Adrenal gland (tissue), 5 donors: ENCODE data around the gene CKAP5.

Experiments
- POLR2A ChIP-seq, 2 donors: fragments of 450-650 bp; IDR thresholded peaks; one replicate each; pipeline ENCODE4 v1.6.1; 2017; ENCODE audit warnings: antibody characterized with exemption in 2 of 2, mild to moderate bottlenecking in 2 of 2, moderate library complexity in 1 of 2
- TF ChIP-seq, protein P1 (sequence below), 6 experiments: fragments of 450-650 bp in 4 of 6; fragments of 200-600 bp in 2 of 6; sonication (generic) in 1 of 6; IDR thresholded peaks; 1 replicate in 5 of 6; 2 replicates in 1 of 6; pipeline versions ENCODE4 v1.5.1 to v1.8.0; 2016 to 2021; ENCODE audit warnings: antibody characterized with exemption in 6 of 6, mild to moderate bottlenecking in 2 of 6, moderate library complexity in 1 of 6
- donor health status: DM: no; HTN: no; CAD: no.

DNA sequence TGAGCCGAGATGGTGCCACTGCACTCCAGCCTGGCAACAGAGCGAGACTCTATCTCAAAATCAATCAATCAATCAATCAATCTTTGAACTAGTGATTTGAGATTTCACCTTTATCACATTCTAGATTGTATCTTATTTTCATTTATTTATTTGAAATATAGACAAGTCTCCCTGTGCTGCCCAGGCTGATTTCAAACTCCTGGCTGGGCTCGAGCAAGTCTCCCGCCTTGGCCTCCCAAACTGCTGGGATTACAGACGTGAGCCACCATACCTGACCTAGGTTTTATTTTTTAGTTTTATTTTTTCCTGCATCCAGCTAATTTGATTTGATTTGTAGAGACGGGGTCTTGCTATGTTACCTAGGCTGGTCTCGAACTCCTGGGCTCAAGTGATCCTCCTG lies 109.9 kb downstream of the CKAP5 start:
- TF ChIP-seq, protein P1, sequence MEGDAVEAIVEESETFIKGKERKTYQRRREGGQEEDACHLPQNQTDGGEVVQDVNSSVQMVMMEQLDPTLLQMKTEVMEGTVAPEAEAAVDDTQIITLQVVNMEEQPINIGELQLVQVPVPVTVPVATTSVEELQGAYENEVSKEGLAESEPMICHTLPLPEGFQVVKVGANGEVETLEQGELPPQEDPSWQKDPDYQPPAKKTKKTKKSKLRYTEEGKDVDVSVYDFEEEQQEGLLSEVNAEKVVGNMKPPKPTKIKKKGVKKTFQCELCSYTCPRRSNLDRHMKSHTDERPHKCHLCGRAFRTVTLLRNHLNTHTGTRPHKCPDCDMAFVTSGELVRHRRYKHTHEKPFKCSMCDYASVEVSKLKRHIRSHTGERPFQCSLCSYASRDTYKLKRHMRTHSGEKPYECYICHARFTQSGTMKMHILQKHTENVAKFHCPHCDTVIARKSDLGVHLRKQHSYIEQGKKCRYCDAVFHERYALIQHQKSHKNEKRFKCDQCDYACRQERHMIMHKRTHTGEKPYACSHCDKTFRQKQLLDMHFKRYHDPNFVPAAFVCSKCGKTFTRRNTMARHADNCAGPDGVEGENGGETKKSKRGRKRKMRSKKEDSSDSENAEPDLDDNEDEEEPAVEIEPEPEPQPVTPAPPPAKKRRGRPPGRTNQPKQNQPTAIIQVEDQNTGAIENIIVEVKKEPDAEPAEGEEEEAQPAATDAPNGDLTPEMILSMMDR (IDR thresholded peaks at IDR 0.05), result no peak
- TF ChIP-seq POLR2A (IDR thresholded peaks at IDR 0.05), result no peak
